Liver (tissue), 9 donors: ENCODE data around the gene SNAPC4. TPM values are rescaled to one million over a fixed set of nuclear protein-coding genes. Genes with fewer than 3 reads are reported as not detected.

Experiments
- DNase-seq: peaks from one replicate; pipeline ENCODE4 v3.0.0-alpha.2; 2017; ENCODE audit warnings: low spot score
- H3K27ac ChIP-seq, 2 donors: one replicate each; pipeline ENCODE4 v1.7.0; 2013; ENCODE audit warnings: inconsistent platforms in 2 of 2, low read length in 2 of 2, control low read depth in 1 of 2, low read depth in 1 of 2, mild to moderate bottlenecking in 1 of 2
- H3K27me3 ChIP-seq, 4 donors: one replicate each; pipeline versions ENCODE4 v1.6.1 to v1.7.0; 2013; ENCODE audit warnings: low read length in 3 of 4, inconsistent platforms in 1 of 4, mild to moderate bottlenecking in 1 of 4, moderate library complexity in 1 of 4; ENCODE audit not compliant: control insufficient read depth in 4 of 4, insufficient read depth in 4 of 4
- H3K36me3 ChIP-seq, 4 donors: one replicate each; pipeline versions ENCODE4 v1.6.1 to v1.7.0; 2013; ENCODE audit warnings: low read length in 3 of 4, mild to moderate bottlenecking in 3 of 4, low read depth in 1 of 4, moderate library complexity in 1 of 4; ENCODE audit not compliant: control insufficient read depth in 4 of 4, insufficient read depth in 3 of 4
- H3K4me1 ChIP-seq, 4 donors: one replicate each; pipeline versions ENCODE4 v1.6.1 to v1.7.0; 2013; ENCODE audit warnings: low read length in 3 of 4, mild to moderate bottlenecking in 3 of 4, moderate library complexity in 1 of 4; ENCODE audit not compliant: control insufficient read depth in 4 of 4, insufficient read depth in 4 of 4
- H3K4me3 ChIP-seq, 3 donors: one replicate each; pipeline versions ENCODE4 v1.6.1 to v1.7.0; 2013; ENCODE audit warnings: low read length in 3 of 3, control low read depth in 1 of 3, low read depth in 1 of 3, mild to moderate bottlenecking in 1 of 3
- H3K9ac ChIP-seq, 2 donors: one replicate each; pipeline ENCODE4 v1.7.0; 2013; ENCODE audit warnings: low read length in 2 of 2, mild to moderate bottlenecking in 2 of 2, moderate library complexity in 2 of 2, control low read depth in 1 of 2, low read depth in 1 of 2
- H3K9me3 ChIP-seq, 4 donors: one replicate each; pipeline versions ENCODE4 v1.6.1 to v1.7.0; 2013; ENCODE audit warnings: low read length in 3 of 4; ENCODE audit not compliant: control insufficient read depth in 4 of 4
- EGR1 ChIP-seq, 2 donors: IDR thresholded peaks; 2 replicates each; pipeline ENCODE4 v1.6.1; 2016 to 2018; ENCODE audit warnings: antibody characterized with exemption in 2 of 2, low read depth in 2 of 2
- FOXA1 ChIP-seq: IDR thresholded peaks from 2 replicates; pipeline ENCODE4 v1.6.1; 2016; ENCODE audit warnings: antibody characterized with exemption
- FOXA2 ChIP-seq: IDR thresholded peaks from 2 replicates; pipeline ENCODE4 v1.6.1; 2016; ENCODE audit warnings: antibody characterized with exemption
- GABPA ChIP-seq, 2 donors: IDR thresholded peaks in 1 of 2; conservative IDR thresholded peaks in 1 of 2; 2 replicates each; pipeline ENCODE4 v1.6.1; 2016; ENCODE audit warnings: antibody characterized with exemption in 2 of 2, mild to moderate bottlenecking in 1 of 2, moderate library complexity in 1 of 2
- HNF4A ChIP-seq, 2 donors: conservative IDR thresholded peaks; 2 replicates each; pipeline ENCODE4 v1.6.1; 2016; ENCODE audit warnings: antibody characterized with exemption in 2 of 2, mild to moderate bottlenecking in 2 of 2
- HNF4G ChIP-seq: IDR thresholded peaks from 2 replicates; pipeline ENCODE4 v1.6.1; 2016; ENCODE audit warnings: antibody characterized with exemption
- JUND ChIP-seq, 2 donors: IDR thresholded peaks; 2 replicates each; pipeline ENCODE4 v1.6.1; 2016; ENCODE audit warnings: antibody characterized with exemption in 2 of 2
- NR2F2 ChIP-seq: IDR thresholded peaks from 2 replicates; pipeline ENCODE4 v1.6.1; 2016; ENCODE audit warnings: antibody characterized with exemption
- RAD21 ChIP-seq, 2 donors: IDR thresholded peaks; 2 replicates each; pipeline ENCODE4 v1.6.1; 2016; ENCODE audit warnings: antibody characterized with exemption in 2 of 2, mild to moderate bottlenecking in 2 of 2
- RXRA ChIP-seq, 2 donors: IDR thresholded peaks; 2 replicates each; pipeline ENCODE4 v1.6.1; 2017 to 2018; ENCODE audit warnings: antibody characterized with exemption in 2 of 2, mild to moderate bottlenecking in 1 of 2
- SP1 ChIP-seq: IDR thresholded peaks from 2 replicates; pipeline ENCODE4 v1.6.1; 2018; ENCODE audit warnings: antibody characterized with exemption, mild to moderate bottlenecking
- TAF1 ChIP-seq: conservative IDR thresholded peaks from 2 replicates; pipeline ENCODE4 v1.6.1; 2016; ENCODE audit warnings: antibody characterized with exemption, mild to moderate bottlenecking
- YY1 ChIP-seq: IDR thresholded peaks from 2 replicates; pipeline ENCODE4 v1.6.1; 2016; ENCODE audit warnings: antibody characterized with exemption, mild to moderate bottlenecking
- WGBS: extraction: QIAGEN DNeasy Blood & Tissue Kit; methylation state at CpG from one replicate; pipeline ENCODE4 v1.1.7; 2013; 5-methylcytosine and 5-hydroxymethylcytosine counted together
- polyA plus RNA-seq, 2 donors: library from polyadenylated mRNA; stranded (reverse) in 1 of 2; unstranded in 1 of 2; fragments of 200-250 nt in 1 of 2; fragments of >200 nt in 1 of 2; fragmentation: Nextera tagmentation in 1 of 2; extraction: Ambion mirVana in 1 of 2; gene quantifications; one replicate each; pipeline versions ENCODE4 v1.2.1 to v1.2.3, GENCODE V29; 2013 to 2015
- total RNA-seq, 2 donors: library from RNA; depleted of rRNA; stranded (reverse); fragments of >200 nt; gene quantifications; one replicate each; pipeline ENCODE4 v1.2.3, GENCODE V29; 2014
- TF ChIP-seq, protein P1 (sequence below): IDR thresholded peaks from 2 replicates; pipeline ENCODE4 v1.6.1; 2016; ENCODE audit warnings: antibody characterized with exemption
- TF ChIP-seq, protein P2 (sequence below): IDR thresholded peaks from 2 replicates; pipeline ENCODE4 v1.6.1; 2016; ENCODE audit warnings: antibody characterized with exemption, mild to moderate bottlenecking
- TF ChIP-seq, protein P3 (sequence below): IDR thresholded peaks from 2 replicates; pipeline ENCODE4 v1.6.1; 2016; ENCODE audit warnings: antibody characterized with exemption
- TF ChIP-seq, protein P4 (sequence below): fragments of 150-350 bp; IDR thresholded peaks from 2 replicates; pipeline ENCODE4 v1.5.1; 2017; ENCODE audit warnings: improper control_type of control experiment, low read depth, low read length; ENCODE audit not compliant: missing input control
- TF ChIP-seq, protein P5 (sequence below): IDR thresholded peaks from 2 replicates; pipeline ENCODE4 v1.6.1; 2016; ENCODE audit warnings: antibody characterized with exemption
- donor health status: healthy.
- donor health status: healthy.
- donor health status: healthy.
- donor health status: healthy.
- donor health status: healthy.

SNAPC4 gene
- total and polyA plus RNA-seq, 4 donors = 0.75 to 4.2 (median 3.1) TPM

DNA sequence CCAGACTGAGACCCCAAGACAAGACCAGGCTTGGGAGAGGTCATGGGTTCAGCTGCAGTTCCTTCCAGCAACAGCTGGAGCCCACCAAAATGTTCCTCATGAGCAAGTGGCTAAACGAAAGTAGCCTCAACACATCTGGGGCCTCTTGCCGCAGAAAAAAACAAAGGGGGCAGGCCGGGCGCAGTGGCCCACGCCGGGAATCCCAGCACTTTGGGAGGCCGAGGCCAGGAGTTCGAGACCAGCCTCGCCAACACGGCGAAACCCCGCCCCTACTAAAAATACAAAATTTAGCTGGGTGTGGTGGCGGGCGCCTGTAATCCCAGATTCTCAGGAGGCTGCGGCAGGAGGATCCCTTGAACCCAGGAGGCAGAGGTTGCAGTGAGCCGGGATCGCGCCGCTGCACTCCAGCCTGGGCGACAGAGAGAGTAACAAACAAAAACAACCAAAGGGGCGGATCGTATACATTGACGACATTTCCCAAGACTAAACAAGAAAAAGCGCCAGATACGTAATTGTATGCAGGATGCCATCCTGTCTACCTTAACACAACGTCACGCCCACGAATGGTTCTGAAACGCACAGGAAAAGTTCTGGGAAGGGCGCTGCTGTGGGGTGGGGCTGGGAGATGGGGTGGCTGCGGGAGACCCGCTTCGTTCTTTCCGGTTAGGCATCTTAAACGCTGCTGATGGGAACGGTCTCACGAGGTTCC lies 38.0 kb upstream of the SNAPC4 start:
- TF ChIP-seq, protein P1, sequence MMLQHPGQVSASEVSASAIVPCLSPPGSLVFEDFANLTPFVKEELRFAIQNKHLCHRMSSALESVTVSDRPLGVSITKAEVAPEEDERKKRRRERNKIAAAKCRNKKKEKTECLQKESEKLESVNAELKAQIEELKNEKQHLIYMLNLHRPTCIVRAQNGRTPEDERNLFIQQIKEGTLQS = no peak
- TF ChIP-seq NR2F2 = no peak
- TF ChIP-seq GABPA (IDR thresholded peaks at IDR 0.05 in 1 of 2, conservative IDR thresholded peaks at IDR 0.05 in 1 of 2) = no peak
- TF ChIP-seq, protein P2, sequence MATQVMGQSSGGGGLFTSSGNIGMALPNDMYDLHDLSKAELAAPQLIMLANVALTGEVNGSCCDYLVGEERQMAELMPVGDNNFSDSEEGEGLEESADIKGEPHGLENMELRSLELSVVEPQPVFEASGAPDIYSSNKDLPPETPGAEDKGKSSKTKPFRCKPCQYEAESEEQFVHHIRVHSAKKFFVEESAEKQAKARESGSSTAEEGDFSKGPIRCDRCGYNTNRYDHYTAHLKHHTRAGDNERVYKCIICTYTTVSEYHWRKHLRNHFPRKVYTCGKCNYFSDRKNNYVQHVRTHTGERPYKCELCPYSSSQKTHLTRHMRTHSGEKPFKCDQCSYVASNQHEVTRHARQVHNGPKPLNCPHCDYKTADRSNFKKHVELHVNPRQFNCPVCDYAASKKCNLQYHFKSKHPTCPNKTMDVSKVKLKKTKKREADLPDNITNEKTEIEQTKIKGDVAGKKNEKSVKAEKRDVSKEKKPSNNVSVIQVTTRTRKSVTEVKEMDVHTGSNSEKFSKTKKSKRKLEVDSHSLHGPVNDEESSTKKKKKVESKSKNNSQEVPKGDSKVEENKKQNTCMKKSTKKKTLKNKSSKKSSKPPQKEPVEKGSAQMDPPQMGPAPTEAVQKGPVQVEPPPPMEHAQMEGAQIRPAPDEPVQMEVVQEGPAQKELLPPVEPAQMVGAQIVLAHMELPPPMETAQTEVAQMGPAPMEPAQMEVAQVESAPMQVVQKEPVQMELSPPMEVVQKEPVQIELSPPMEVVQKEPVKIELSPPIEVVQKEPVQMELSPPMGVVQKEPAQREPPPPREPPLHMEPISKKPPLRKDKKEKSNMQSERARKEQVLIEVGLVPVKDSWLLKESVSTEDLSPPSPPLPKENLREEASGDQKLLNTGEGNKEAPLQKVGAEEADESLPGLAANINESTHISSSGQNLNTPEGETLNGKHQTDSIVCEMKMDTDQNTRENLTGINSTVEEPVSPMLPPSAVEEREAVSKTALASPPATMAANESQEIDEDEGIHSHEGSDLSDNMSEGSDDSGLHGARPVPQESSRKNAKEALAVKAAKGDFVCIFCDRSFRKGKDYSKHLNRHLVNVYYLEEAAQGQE = no peak
- no peak for TF ChIP-seq HNF4G
- TF ChIP-seq, protein P3, sequence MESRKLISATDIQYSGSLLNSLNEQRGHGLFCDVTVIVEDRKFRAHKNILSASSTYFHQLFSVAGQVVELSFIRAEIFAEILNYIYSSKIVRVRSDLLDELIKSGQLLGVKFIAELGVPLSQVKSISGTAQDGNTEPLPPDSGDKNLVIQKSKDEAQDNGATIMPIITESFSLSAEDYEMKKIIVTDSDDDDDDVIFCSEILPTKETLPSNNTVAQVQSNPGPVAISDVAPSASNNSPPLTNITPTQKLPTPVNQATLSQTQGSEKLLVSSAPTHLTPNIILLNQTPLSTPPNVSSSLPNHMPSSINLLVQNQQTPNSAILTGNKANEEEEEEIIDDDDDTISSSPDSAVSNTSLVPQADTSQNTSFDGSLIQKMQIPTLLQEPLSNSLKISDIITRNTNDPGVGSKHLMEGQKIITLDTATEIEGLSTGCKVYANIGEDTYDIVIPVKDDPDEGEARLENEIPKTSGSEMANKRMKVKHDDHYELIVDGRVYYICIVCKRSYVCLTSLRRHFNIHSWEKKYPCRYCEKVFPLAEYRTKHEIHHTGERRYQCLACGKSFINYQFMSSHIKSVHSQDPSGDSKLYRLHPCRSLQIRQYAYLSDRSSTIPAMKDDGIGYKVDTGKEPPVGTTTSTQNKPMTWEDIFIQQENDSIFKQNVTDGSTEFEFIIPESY = no peak
- TF ChIP-seq, protein P4, sequence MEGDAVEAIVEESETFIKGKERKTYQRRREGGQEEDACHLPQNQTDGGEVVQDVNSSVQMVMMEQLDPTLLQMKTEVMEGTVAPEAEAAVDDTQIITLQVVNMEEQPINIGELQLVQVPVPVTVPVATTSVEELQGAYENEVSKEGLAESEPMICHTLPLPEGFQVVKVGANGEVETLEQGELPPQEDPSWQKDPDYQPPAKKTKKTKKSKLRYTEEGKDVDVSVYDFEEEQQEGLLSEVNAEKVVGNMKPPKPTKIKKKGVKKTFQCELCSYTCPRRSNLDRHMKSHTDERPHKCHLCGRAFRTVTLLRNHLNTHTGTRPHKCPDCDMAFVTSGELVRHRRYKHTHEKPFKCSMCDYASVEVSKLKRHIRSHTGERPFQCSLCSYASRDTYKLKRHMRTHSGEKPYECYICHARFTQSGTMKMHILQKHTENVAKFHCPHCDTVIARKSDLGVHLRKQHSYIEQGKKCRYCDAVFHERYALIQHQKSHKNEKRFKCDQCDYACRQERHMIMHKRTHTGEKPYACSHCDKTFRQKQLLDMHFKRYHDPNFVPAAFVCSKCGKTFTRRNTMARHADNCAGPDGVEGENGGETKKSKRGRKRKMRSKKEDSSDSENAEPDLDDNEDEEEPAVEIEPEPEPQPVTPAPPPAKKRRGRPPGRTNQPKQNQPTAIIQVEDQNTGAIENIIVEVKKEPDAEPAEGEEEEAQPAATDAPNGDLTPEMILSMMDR = no peak
- TF ChIP-seq RAD21 (IDR thresholded peaks at IDR 0.05) = no peak
- no peak for TF ChIP-seq YY1
- TF ChIP-seq, protein P5, sequence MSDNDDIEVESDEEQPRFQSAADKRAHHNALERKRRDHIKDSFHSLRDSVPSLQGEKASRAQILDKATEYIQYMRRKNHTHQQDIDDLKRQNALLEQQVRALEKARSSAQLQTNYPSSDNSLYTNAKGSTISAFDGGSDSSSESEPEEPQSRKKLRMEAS = no peak
- no peak for TF ChIP-seq JUND (IDR thresholded peaks at IDR 0.05)
- no peak for TF ChIP-seq FOXA2
- no peak for TF ChIP-seq RXRA (IDR thresholded peaks at IDR 0.05)
- peaks cover 14 to 57% (median 51%) of the 10 kb centered on the region in 4 donors for H3K4me1 ChIP-seq
- peaks cover under 1 to 15% (median 12%) of the 10 kb centered on the region in 4 donors for H3K36me3 ChIP-seq

DNA sequence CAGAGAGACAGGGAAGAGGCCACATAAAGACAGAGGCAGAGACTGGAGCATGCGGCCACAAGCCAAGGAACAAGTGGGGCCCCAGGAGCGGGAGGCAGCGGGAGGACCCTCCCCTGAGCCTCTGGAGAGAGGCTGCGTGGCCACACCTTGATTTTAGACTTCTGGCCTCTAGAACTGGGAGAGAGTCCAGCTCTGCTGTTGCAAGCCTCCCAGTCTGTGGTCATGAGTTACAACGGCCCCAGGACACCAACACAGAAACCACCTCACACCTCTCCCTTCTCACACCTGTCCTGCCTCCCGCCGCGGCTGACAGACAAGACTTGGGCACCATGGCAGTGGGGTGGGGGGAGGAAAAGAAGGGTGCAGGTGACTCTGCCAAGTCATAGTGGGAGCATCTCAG lies 37.5 kb upstream of the SNAPC4 start:
- Histone ChIP-seq H3K9ac (peak overlapping the region in 1 of 2 donors; percentile 10), H3K9me3 (no peaks in the 10 kb centered on the region), H3K27me3 (no peaks in the 10 kb centered on the region), H3K27ac (peak overlapping the region in 1 of 2 donors; percentile 32), H3K4me1 (peaks cover 13 to 51% (median 45%) of the 10 kb centered on the region in 4 donors), H3K36me3 (peaks cover 0 to 13% (median 10%) of the 10 kb centered on the region in 4 donors), H3K4me3 (peak overlapping the region in 1 of 3 donors; percentile 2)
- WGBS = 34% methylated on average over 8 of the region's 8 CpGs
- DNase-seq = no peak
- TF ChIP-seq HNF4A (conservative IDR thresholded peaks at IDR 0.05) (peak; percentile 41 to 71), NR2F2 (no peak), SP1 (peak; percentile 21), RAD21 (IDR thresholded peaks at IDR 0.05) (no peak), EGR1 (IDR thresholded peaks at IDR 0.05; ENCODE audit: low read depth in 2 of 2) (peak in 1 of 2 donors; percentile 20), TAF1 (no peak), FOXA2 (no peak), HNF4G (no peak), GABPA (IDR thresholded peaks at IDR 0.05 in 1 of 2, conservative IDR thresholded peaks at IDR 0.05 in 1 of 2) (no peak), FOXA1 (no peak)
- TF ChIP-seq, protein P1 = no peak
- TF ChIP-seq, protein P5 = no peak
- TF ChIP-seq, protein P2 = no peak

More for the DNA sequence above, 38.0 kb upstream of the SNAPC4 start:
- peak overlapping the region in 2 of 3 donors; percentile 73 to 78 for H3K4me3 ChIP-seq
- no peaks in the 10 kb centered on the region for H3K9me3 ChIP-seq
- DNase-seq = no peak
- H3K9ac ChIP-seq = peak overlapping the region in 1 of 2 donors; percentile 10
- WGBS = 74% methylated on average over 37 of the region's 37 CpGs
- peak overlapping the region in 1 of 2 donors; percentile 32 for H3K27ac ChIP-seq
- no peaks in the 10 kb centered on the region for H3K27me3 ChIP-seq
